Measurements from ENCODE around the gene PTPRC. TPM values are rescaled to one million over a fixed set of nuclear protein-coding genes. Genes with fewer than 3 reads are reported as not detected.

PTPRC gene
- total RNA-seq, 3 donors from 2014 or later: 22.0 to 36.0 (median 35.7) TPM

DNA sequence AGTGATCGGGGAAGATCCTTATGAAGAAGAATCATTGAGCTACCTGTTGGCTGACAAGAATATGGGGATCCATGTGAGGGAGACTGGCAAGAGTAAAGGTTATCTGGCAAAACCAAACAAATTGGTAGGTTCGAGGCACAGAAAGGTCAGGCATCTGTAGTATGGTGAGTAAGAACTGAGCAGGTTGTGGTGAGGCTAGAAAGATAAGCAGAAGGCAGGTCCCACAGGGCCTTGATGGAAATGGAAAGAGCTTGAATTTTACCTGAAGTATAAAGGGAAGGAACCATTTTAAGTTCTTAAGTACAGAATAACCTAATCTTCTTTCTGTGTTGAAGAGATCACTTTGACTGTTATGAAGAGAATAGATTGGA is 11.1 kb downstream of the PTPRC start:
- no peak overlapping the region for H3K27ac ChIP-seq
- no peak overlapping the region for H3K4me3 ChIP-seq
- no peaks in the 10 kb centered on the region for H3K36me3 ChIP-seq
- no peak for DNase-seq (ENCODE audit: low spot score in 2 of 2)
- H3K4me1 ChIP-seq: no peaks in the 10 kb centered on the region
- no peaks in the 10 kb centered on the region for H3K27me3 ChIP-seq
- TF ChIP-seq POLR2A (IDR thresholded peaks at IDR 0.05): no peak
- no peak for TF ChIP-seq POLR2AphosphoS5 (IDR thresholded peaks at IDR 0.05)
- no peak for TF ChIP-seq CTCF (IDR thresholded peaks at IDR 0.05)
- intact Hi-C loops (cut with DNase I; ENCODE audit: low total_unique reads): no loop called here
- no peaks in the 10 kb centered on the region for H3K9me3 ChIP-seq

DNA sequence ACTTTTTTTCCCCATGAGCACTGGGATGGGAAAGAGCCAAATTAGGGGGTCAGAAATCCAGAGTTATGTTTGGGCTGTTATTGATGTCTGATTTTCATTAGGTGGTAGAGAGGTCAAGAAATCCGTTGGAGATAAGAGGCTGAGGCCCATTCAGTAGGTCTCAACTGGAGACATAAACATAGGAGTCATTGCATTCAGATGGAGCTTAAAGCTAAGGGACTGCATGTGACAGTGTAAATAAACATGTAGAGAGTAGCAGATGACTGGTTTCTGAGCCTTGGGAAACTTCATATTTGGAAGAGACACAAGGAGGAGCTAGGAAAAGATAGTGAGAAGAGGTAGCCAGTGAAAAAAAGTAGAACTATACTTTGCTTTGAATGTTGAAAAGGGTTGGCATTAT is 11.7 kb downstream of the PTPRC start:
- TF ChIP-seq POLR2AphosphoS5 (IDR thresholded peaks at IDR 0.05) (no peak), CTCF (IDR thresholded peaks at IDR 0.05) (no peak), POLR2A (IDR thresholded peaks at IDR 0.05) (no peak)
- Histone ChIP-seq H3K9me3 (no peaks in the 10 kb centered on the region), H3K27ac (no peak overlapping the region), H3K4me1 (no peaks in the 10 kb centered on the region), H3K4me3 (no peak overlapping the region), H3K27me3 (no peaks in the 10 kb centered on the region), H3K36me3 (no peaks in the 10 kb centered on the region)
- no peak for DNase-seq (ENCODE audit: low spot score in 2 of 2)
- intact Hi-C loops (cut with DNase I; ENCODE audit: low total_unique reads): no loop called here

DNA sequence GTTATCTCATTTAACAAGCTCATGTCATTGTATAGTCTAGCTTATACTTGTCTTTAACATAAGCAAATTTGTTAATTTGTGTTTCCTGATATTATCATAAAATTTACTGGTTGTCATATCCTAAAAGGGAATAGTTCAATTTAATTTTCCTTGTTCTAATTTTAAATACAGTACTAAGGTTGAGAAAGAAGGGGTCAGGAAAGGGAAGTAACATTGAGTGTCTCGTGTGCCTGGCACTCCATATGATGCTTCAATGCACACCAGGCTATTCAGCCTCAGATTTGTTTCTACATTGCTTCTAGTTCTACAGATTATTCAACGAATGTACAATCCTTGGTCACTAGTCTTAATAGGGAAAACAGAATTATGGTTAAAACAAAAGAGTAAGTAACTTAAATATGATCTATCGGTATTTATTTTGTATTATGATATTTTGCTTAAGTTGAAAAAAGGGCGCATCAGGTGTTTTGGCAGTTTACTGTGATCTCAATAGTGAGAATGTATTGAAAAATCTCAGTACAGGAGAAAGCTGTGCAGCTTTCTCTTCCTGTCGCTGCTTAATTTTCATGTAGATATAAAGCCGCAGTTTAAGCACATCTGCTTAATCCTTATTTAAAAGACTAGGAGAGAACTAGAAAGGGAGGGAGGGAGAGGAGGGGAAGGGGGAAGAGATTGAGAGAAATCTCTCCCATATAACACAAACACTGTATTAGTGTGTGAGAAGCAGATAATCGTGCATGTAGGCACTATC is 13.0 kb downstream of the PTPRC start:
- Histone ChIP-seq H3K36me3 (no peaks in the 10 kb centered on the region), H3K27me3 (no peaks in the 10 kb centered on the region), H3K4me3 (no peak overlapping the region), H3K27ac (no peak overlapping the region), H3K4me1 (no peaks in the 10 kb centered on the region), H3K9me3 (no peaks in the 10 kb centered on the region)
- no peak for DNase-seq (ENCODE audit: low spot score in 2 of 2)
- no peak for TF ChIP-seq POLR2AphosphoS5 (IDR thresholded peaks at IDR 0.05)
- intact Hi-C loops (cut with DNase I; ENCODE audit: low total_unique reads): no loop called here

GRCh38 chr1:198653808-198654413 is 15.1 kb downstream of the PTPRC start:
- no peak overlapping the region for H3K27ac ChIP-seq
- no peak overlapping the region for H3K4me3 ChIP-seq
- no peaks in the 10 kb centered on the region for H3K4me1 ChIP-seq
- no peak for DNase-seq (ENCODE audit: low spot score in 2 of 2)
- H3K27me3 ChIP-seq: no peaks in the 10 kb centered on the region
- TF ChIP-seq POLR2A (IDR thresholded peaks at IDR 0.05): no peak
- TF ChIP-seq CTCF (IDR thresholded peaks at IDR 0.05): no peak
- TF ChIP-seq POLR2AphosphoS5 (IDR thresholded peaks at IDR 0.05): no peak
- H3K9me3 ChIP-seq: no peaks in the 10 kb centered on the region
- H3K36me3 ChIP-seq: no peaks in the 10 kb centered on the region
- intact Hi-C loops (cut with DNase I; ENCODE audit: low total_unique reads): no loop called here

DNA sequence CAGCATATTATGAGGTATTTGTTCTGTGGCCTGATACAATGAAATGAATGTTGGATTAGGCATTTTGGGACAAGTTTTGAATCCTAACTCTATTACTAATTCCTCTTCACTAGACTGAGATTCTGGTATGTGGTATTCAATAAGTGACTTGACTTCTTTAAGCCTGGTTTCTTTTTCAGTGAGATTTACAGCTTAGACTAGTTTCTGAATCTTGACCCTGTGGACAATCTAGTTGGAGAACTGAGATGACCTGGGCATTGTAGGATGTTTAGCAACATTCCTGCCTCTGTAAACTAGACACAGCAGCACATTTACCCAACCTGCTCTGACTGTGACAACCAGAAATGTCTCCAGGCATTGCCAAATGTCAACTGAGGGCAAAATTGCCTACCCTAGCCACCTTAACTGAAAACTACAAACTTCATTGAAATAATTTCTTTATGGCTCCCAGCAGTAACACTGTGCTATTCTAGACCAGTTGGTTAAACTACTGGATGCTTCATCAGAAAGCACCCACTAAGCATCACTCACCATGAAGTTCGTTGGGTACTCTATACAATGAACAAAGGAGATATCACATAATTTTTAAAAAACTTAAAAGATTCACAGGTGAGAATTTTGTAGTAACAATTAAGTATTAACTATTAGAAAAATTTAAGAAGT is 16.8 kb downstream of the PTPRC start:
- no peaks in the 10 kb centered on the region for H3K4me1 ChIP-seq
- no peak for DNase-seq (ENCODE audit: low spot score in 2 of 2)
- H3K27me3 ChIP-seq: no peaks in the 10 kb centered on the region
- H3K27ac ChIP-seq: no peak overlapping the region
- no peak overlapping the region for H3K4me3 ChIP-seq
- no peaks in the 10 kb centered on the region for H3K36me3 ChIP-seq
- intact Hi-C loops (cut with DNase I; ENCODE audit: low total_unique reads): no loop called here
- no peaks in the 10 kb centered on the region for H3K9me3 ChIP-seq
- TF ChIP-seq POLR2A (IDR thresholded peaks at IDR 0.05) (no peak), POLR2AphosphoS5 (IDR thresholded peaks at IDR 0.05) (no peak), CTCF (IDR thresholded peaks at IDR 0.05) (no peak)
